Spleen (tissue), 13 donors: ENCODE measurements around the gene CMTM4. TPM values are rescaled to one million over a fixed set of nuclear protein-coding genes. Genes with fewer than 3 reads are reported as not detected.

ENCODE experiments used
- DNase-seq: peaks from one replicate; pipeline ENCODE4 v3.0.0-alpha.2; 2020
- H3K27ac ChIP-seq, 8 donors: fragments of 200-600 bp; sonication (generic) in 7 of 8; 1 replicate in 4 of 8; 2 replicates in 4 of 8; pipeline versions ENCODE4 v1.5.0 to v1.8.0; 2016 to 2021; ENCODE audit warnings: inconsistent platforms in 4 of 8, mild to moderate bottlenecking in 4 of 8, moderate library complexity in 1 of 8
- H3K27me3 ChIP-seq, 7 donors: fragments of 200-600 bp; sonication (generic) in 6 of 7; replicated peaks in 1 of 7; 1 replicate in 4 of 7; 2 replicates in 3 of 7; pipeline versions ENCODE4 v1.5.0 to v1.8.0; 2016 to 2021; ENCODE audit warnings: inconsistent platforms in 3 of 7, mild to moderate bottlenecking in 1 of 7
- H3K36me3 ChIP-seq, 6 donors: fragments of 200-600 bp; sonication (generic) in 5 of 6; 1 replicate in 4 of 6; 2 replicates in 2 of 6; pipeline versions ENCODE4 v1.5.0 to v1.8.0; 2016 to 2021; ENCODE audit warnings: inconsistent platforms in 2 of 6
- H3K4me1 ChIP-seq, 6 donors: fragments of 200-600 bp; sonication (generic) in 5 of 6; 1 replicate in 3 of 6; 2 replicates in 3 of 6; pipeline versions ENCODE4 v1.5.0 to v1.8.0; 2016 to 2021; ENCODE audit warnings: inconsistent platforms in 3 of 6
- H3K4me3 ChIP-seq, 8 donors: fragments of 200-600 bp; sonication (generic) in 7 of 8; 1 replicate in 4 of 8; 2 replicates in 4 of 8; pipeline versions ENCODE4 v1.5.0 to v1.8.0; 2016 to 2021; ENCODE audit warnings: inconsistent platforms in 4 of 8, mild to moderate bottlenecking in 4 of 8, moderate library complexity in 2 of 8
- H3K9me3 ChIP-seq, 8 donors: fragments of 200-600 bp; sonication (generic) in 7 of 8; 1 replicate in 4 of 8; 2 replicates in 4 of 8; pipeline versions ENCODE4 v1.5.0 to v1.8.0; 2016 to 2021; ENCODE audit warnings: inconsistent platforms in 4 of 8
- POLR2A ChIP-seq, 3 donors: fragments of 450-650 bp; IDR thresholded peaks; one replicate each; pipeline ENCODE4 v1.5.1; 2017; ENCODE audit warnings: antibody characterized with exemption in 3 of 3, mild to moderate bottlenecking in 1 of 3
- POLR2AphosphoS5 ChIP-seq, 3 donors: sonication (generic); formaldehyde crosslinking; IDR thresholded peaks; one replicate each; pipeline ENCODE4 v1.5.1; 2017; ENCODE audit warnings: antibody characterized with exemption in 3 of 3
- WGBS, 5 donors: extraction: QIAGEN DNeasy Blood & Tissue Kit in 3 of 5; methylation state at CpG; one replicate each; pipeline versions ENCODE4 v1.1.5 to v1.1.7; 2013 to 2018; 5-methylcytosine and 5-hydroxymethylcytosine counted together
- intact Hi-C: fragments of 100-400 bp; cut with DNase I; formaldehyde crosslinking; loops from one replicate; pipeline ENCODE4 v1.15.0; 2023; ENCODE audit warnings: low total_unique reads
- long read RNA-seq, 2 donors: transcript quantifications; one replicate each; lab custom pipeline, GENCODE V29; 2026
- polyA plus RNA-seq, 3 donors: library from polyadenylated mRNA; stranded (reverse); fragments of 200-250 nt; gene quantifications; one replicate each; pipeline ENCODE4 v1.2.1, GENCODE V29; 2013
- total RNA-seq, 7 donors: library from RNA; depleted of rRNA in 3 of 7; stranded (reverse); fragments of >200 nt in 3 of 7; fragmentation: NEBNext Ultra II Directional in 4 of 7; extraction: Animal tissue kit (Norgen Biotek cat#: 25700) in 4 of 7; gene quantifications; one replicate each; pipeline versions ENCODE4 v1.1.0 to v1.2.1, GENCODE V29; 2016 to 2021
- TF ChIP-seq, protein P1 (sequence below), 11 experiments: fragments of 200-600 bp in 7 of 11; fragments of 450-650 bp in 4 of 11; sonication (generic) in 4 of 11; IDR thresholded peaks in 8 of 11; conservative IDR thresholded peaks in 3 of 11; 1 replicate in 7 of 11; 2 replicates in 4 of 11; pipeline versions ENCODE4 v1.4.0 to v1.8.0; 2016 to 2021; ENCODE audit warnings: antibody characterized with exemption in 11 of 11, inconsistent platforms in 4 of 11, mild to moderate bottlenecking in 1 of 11
- donor health status: healthy with polysubstance abuse.
- donor health status: DM: no; HTN: no; CAD: no; lungs with moderate emphysema.
- donor health status: DM: no; HTN: no; CAD: no.
- donor health status: Bipolar disorder and iron deficiency.
- donor health status: healthy.
- donor health status: DM: no; HTN: no; CAD: no.
- donor health status: DM: yes; HTN: yes; CAD: no.

Gene CMTM4
- total RNA-seq (10 to 100 TPM in 1 of 7 donors, 1 to 10 TPM in 6; 3.8 to 10.2 (median 7.4) TPM), polyA plus RNA-seq (1 to 10 TPM in 2 of 3 donors, under 1 TPM in 1; 0.70 to 1.5 (median 1.1) TPM)
- long read RNA-seq, donor 1, full-length matches to known transcripts: 4 of 4 reads
- long read RNA-seq, donor 1, partial matches to known transcripts: 0 of 4 reads
- long read RNA-seq, donor 1, other reads (novel, unspliced or antisense): 0 of 4 reads
- long read RNA-seq, donor 2, full-length matches to known transcripts: 2 of 2 reads
- long read RNA-seq, donor 2, partial matches to known transcripts: 0 of 2 reads
- long read RNA-seq, donor 2, other reads (novel, unspliced or antisense): 0 of 2 reads

GRCh38 chr16:66696669-66697630, at the start of gene CMTM4:
TSS of gene CMTM4 (minus strand) at chr16:66696743. CDS start at chr16:66696525, 218 bp downstream.
- 4 to 14% (median 8%) methylated on average over 22 to 84 of the region's 84 CpGs for WGBS, 5 donors
- H3K36me3 ChIP-seq: no peaks in the 10 kb centered on the region
- no peaks in the 10 kb centered on the region for H3K9me3 ChIP-seq
- intact Hi-C loops: no loop called here
- TF ChIP-seq POLR2AphosphoS5 (IDR thresholded peaks at IDR 0.05) (peak; percentile 46 to 72 (median 68)), POLR2A (IDR thresholded peaks at IDR 0.05) (no peak)
- TF ChIP-seq, protein P1, sequence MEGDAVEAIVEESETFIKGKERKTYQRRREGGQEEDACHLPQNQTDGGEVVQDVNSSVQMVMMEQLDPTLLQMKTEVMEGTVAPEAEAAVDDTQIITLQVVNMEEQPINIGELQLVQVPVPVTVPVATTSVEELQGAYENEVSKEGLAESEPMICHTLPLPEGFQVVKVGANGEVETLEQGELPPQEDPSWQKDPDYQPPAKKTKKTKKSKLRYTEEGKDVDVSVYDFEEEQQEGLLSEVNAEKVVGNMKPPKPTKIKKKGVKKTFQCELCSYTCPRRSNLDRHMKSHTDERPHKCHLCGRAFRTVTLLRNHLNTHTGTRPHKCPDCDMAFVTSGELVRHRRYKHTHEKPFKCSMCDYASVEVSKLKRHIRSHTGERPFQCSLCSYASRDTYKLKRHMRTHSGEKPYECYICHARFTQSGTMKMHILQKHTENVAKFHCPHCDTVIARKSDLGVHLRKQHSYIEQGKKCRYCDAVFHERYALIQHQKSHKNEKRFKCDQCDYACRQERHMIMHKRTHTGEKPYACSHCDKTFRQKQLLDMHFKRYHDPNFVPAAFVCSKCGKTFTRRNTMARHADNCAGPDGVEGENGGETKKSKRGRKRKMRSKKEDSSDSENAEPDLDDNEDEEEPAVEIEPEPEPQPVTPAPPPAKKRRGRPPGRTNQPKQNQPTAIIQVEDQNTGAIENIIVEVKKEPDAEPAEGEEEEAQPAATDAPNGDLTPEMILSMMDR (IDR thresholded peaks at IDR 0.05 in 8 of 11, conservative IDR thresholded peaks at IDR 0.05 in 3 of 11): peak in 2 of 11 experiments; percentile 18 to 19
- H3K27me3 ChIP-seq: peaks cover 0 to 41% (median 0%) of the 10 kb centered on the region in 7 donors
- H3K27ac ChIP-seq: peak within 1 kb of the TSS in 5 of 8 donors; percentile 60 to 78 (median 67)
- H3K4me3 ChIP-seq: peak within 1 kb of the TSS; percentile 52 to 86 (median 59)
- H3K4me1 ChIP-seq: peaks cover 8 to 56% (median 27%) of the 10 kb centered on the region in 6 donors
- peak; percentile 95 for DNase-seq

GRCh38 chr16:66746048-66746447, 49.5 kb upstream of the CMTM4 start:
- 57 to 73% (median 64%) methylated on average over 3 of the region's 3 CpGs for WGBS, 5 donors
- no peak for DNase-seq
- no peaks in the 10 kb centered on the region for H3K9me3 ChIP-seq
- TF ChIP-seq POLR2A (IDR thresholded peaks at IDR 0.05) (no peak), POLR2AphosphoS5 (IDR thresholded peaks at IDR 0.05) (no peak)
- TF ChIP-seq, protein P1 (IDR thresholded peaks at IDR 0.05 in 8 of 11, conservative IDR thresholded peaks at IDR 0.05 in 3 of 11): no peak
- peaks cover 37 to 99% (median 63%) of the 10 kb centered on the region in 6 donors for H3K4me1 ChIP-seq
- no peak overlapping the region for H3K4me3 ChIP-seq
- H3K27me3 ChIP-seq: no peaks in the 10 kb centered on the region
- intact Hi-C loops: no loop called here
- peaks cover 0 to 85% (median 65%) of the 10 kb centered on the region in 6 donors for H3K36me3 ChIP-seq
- H3K27ac ChIP-seq: peak overlapping the region in 4 of 8 donors; percentile 3 to 66 (median 42)

GRCh38 chr16:66741950-66742808, 45.6 kb upstream of the CMTM4 start:
- Histone ChIP-seq H3K27ac (peak overlapping the region; percentile 53 to 85 (median 76)), H3K4me1 (peaks cover 20 to 96% (median 48%) of the 10 kb centered on the region in 6 donors), H3K4me3 (no peak overlapping the region), H3K36me3 (peaks cover 0 to 100% (median 77%) of the 10 kb centered on the region in 6 donors), H3K9me3 (no peaks in the 10 kb centered on the region), H3K27me3 (no peaks in the 10 kb centered on the region)
- intact Hi-C loops: no loop called here
- 55 to 70% (median 58%) methylated on average over 10 of the region's 10 CpGs for WGBS, 5 donors
- no peak for TF ChIP-seq POLR2AphosphoS5 (IDR thresholded peaks at IDR 0.05)
- TF ChIP-seq, protein P1 (IDR thresholded peaks at IDR 0.05 in 8 of 11, conservative IDR thresholded peaks at IDR 0.05 in 3 of 11): no peak
- TF ChIP-seq POLR2A (IDR thresholded peaks at IDR 0.05): no peak
- no peak for DNase-seq
